OCI-LY7 (cell line): ENCODE data around the gene GNE.
"Not testable (repeated sequence)": the region's sequence is repeated elsewhere in the genome, so short reads cannot be mapped to it uniquely, and the experiment has no call there.

ENCODE experiments used
- EZH2phosphoT487 ChIP-seq: fragments of 200-600 bp; sonication (generic); IDR thresholded peaks from 2 replicates; pipeline ENCODE4 v1.6.1; 2018; ENCODE audit warnings: low read depth, borderline replicate concordance, mild to moderate bottlenecking, mixed run types, antibody characterized with exemption, low read length, moderate library complexity, mixed read lengths
- TF ChIP-seq, protein P1 (sequence below): fragments of 200-600 bp; sonication (generic); conservative IDR thresholded peaks from 2 replicates; pipeline ENCODE4 v1.5.1; 2014; ENCODE audit warnings: mild to moderate bottlenecking, antibody characterized with exemption, low read length, moderate library complexity, mixed read lengths

DNA sequence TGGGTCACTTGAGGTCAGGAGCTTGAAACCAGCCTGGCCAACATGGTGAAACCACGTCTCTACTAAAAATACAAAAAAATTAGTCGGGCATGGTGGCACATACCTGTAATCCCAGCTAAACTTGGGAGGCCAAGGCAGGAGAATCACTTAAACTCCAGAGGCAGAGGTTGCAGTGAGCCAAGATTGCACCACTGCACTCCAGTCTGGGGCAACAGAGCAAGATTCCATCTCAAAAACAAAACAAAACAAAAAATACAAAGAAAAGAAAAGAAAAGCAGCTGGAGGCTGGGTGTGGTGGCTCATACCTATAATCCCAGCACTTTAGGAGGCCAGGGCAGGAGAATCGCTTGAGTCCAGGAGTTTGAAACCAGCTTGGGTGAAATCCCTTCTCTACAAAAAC is 36.7 kb upstream of the GNE start:
- TF ChIP-seq, protein P1, sequence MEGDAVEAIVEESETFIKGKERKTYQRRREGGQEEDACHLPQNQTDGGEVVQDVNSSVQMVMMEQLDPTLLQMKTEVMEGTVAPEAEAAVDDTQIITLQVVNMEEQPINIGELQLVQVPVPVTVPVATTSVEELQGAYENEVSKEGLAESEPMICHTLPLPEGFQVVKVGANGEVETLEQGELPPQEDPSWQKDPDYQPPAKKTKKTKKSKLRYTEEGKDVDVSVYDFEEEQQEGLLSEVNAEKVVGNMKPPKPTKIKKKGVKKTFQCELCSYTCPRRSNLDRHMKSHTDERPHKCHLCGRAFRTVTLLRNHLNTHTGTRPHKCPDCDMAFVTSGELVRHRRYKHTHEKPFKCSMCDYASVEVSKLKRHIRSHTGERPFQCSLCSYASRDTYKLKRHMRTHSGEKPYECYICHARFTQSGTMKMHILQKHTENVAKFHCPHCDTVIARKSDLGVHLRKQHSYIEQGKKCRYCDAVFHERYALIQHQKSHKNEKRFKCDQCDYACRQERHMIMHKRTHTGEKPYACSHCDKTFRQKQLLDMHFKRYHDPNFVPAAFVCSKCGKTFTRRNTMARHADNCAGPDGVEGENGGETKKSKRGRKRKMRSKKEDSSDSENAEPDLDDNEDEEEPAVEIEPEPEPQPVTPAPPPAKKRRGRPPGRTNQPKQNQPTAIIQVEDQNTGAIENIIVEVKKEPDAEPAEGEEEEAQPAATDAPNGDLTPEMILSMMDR: not testable (repeated sequence)
- not testable (repeated sequence) for TF ChIP-seq EZH2phosphoT487
